ENCODE results near the gene GTF3A. TPM values are rescaled to one million over a fixed set of nuclear protein-coding genes. Genes with fewer than 3 reads are reported as not detected.
A peak's percentile ranks its signal among the peaks of the same experiment; 100 is the strongest.
"Not testable (repeated sequence)": the region's sequence is repeated elsewhere in the genome, so short reads cannot be mapped to it uniquely, and the experiment has no call there.

The GTF3A gene
- polyA plus RNA-seq (ENCODE audit: insufficient read length in 12 of 12): 1,000 to 10,000 TPM in 1 of 12 donors, 100 to 1,000 TPM in 11; 104 to 1,254 (median 171) TPM
- long read RNA-seq, donor 1, transcript GTF3A-201 (9 exons, 1,383 nt): major isoform, 16 of 268 reads
- long read RNA-seq, donor 1, partial matches to known transcripts: 167 of 268 reads
- long read RNA-seq, donor 1, other reads (novel, unspliced or antisense): 80 of 268 reads
- long read RNA-seq, donor 2, transcript GTF3A-207 (3 exons, 829 nt): minor isoform, 12 of 272 reads
- long read RNA-seq, donor 2, transcript GTF3A-201 (9 exons, 1,383 nt): major isoform, 61 of 272 reads
- long read RNA-seq, donor 2, partial matches to known transcripts: 166 of 272 reads
- long read RNA-seq, donor 2, other reads (novel, unspliced or antisense): 30 of 272 reads
- long read RNA-seq, donor 3, transcript GTF3A-201 (9 exons, 1,383 nt): major isoform, 22 of 28 reads
- long read RNA-seq, donor 3, transcript GTF3A-207 (3 exons, 829 nt): minor isoform, 6 of 28 reads
- long read RNA-seq, donor 3, partial matches to known transcripts: 0 of 28 reads
- long read RNA-seq, donor 3, other reads (novel, unspliced or antisense): 0 of 28 reads
- long read RNA-seq, donor 4, transcript GTF3A-201 (9 exons, 1,383 nt): major isoform, 16 of 22 reads
- long read RNA-seq, donor 4, partial matches to known transcripts: 5 of 22 reads
- long read RNA-seq, donor 4, other reads (novel, unspliced or antisense): 0 of 22 reads
- long read RNA-seq, donor 5, transcript GTF3A-201 (9 exons, 1,383 nt): major isoform, 57 of 93 reads
- long read RNA-seq, donor 5, transcript GTF3A-202 (8 exons, 1,191 nt): minor isoform, 5 of 93 reads
- long read RNA-seq, donor 5, partial matches to known transcripts: 17 of 93 reads
- long read RNA-seq, donor 5, other reads (novel, unspliced or antisense): 11 of 93 reads
- long read RNA-seq, donor 6, transcript GTF3A-201 (9 exons, 1,383 nt): major isoform, 27 of 37 reads
- long read RNA-seq, donor 6, partial matches to known transcripts: 7 of 37 reads
- long read RNA-seq, donor 6, other reads (novel, unspliced or antisense): 0 of 37 reads
- long read RNA-seq, donor 7, transcript GTF3A-201 (9 exons, 1,383 nt): major isoform, 19 of 28 reads
- long read RNA-seq, donor 7, partial matches to known transcripts: 5 of 28 reads
- long read RNA-seq, donor 7, other reads (novel, unspliced or antisense): 0 of 28 reads
- long read RNA-seq, donor 8, transcript GTF3A-201 (9 exons, 1,383 nt): major isoform, 48 of 67 reads
- long read RNA-seq, donor 8, transcript GTF3A-207 (3 exons, 829 nt): minor isoform, 7 of 67 reads
- long read RNA-seq, donor 8, partial matches to known transcripts: 9 of 67 reads
- long read RNA-seq, donor 8, other reads (novel, unspliced or antisense): 0 of 67 reads
- long read RNA-seq, donor 9, transcript GTF3A-201 (9 exons, 1,383 nt): major isoform, 20 of 25 reads
- long read RNA-seq, donor 9, partial matches to known transcripts: 0 of 25 reads
- long read RNA-seq, donor 9, other reads (novel, unspliced or antisense): 0 of 25 reads
- long read RNA-seq, donor 10, transcript GTF3A-201 (9 exons, 1,383 nt): major isoform, 59 of 91 reads
- long read RNA-seq, donor 10, partial matches to known transcripts: 22 of 91 reads
- long read RNA-seq, donor 10, other reads (novel, unspliced or antisense): 6 of 91 reads
- long read RNA-seq, donor 11, transcript GTF3A-201 (9 exons, 1,383 nt): major isoform, 46 of 59 reads
- long read RNA-seq, donor 11, partial matches to known transcripts: 11 of 59 reads
- long read RNA-seq, donor 11, other reads (novel, unspliced or antisense): 0 of 59 reads

GRCh38 chr13:27424246-27425157 lies at the start of gene GTF3A:
Gene GTF3A, plus strand, starts transcription at chr13:27424619.
- DNase-seq: peak; percentile 91

GRCh38 chr13:27374650-27375049 lies 49.8 kb upstream of the GTF3A start:
- peak; percentile 70 for DNase-seq

GRCh38 chr13:27375686-27376326 lies 48.6 kb upstream of the GTF3A start:
- DNase-seq: peak; percentile 78

- DNase-seq: no peak
Measured at GRCh38 chr13:27379126-27379525, 45.3 kb upstream of the GTF3A start.

- peak; percentile 43 for DNase-seq
Measured at GRCh38 chr13:27379694-27380641, 44.5 kb upstream of the GTF3A start.

- DNase-seq: no peak
Measured at GRCh38 chr13:27381601-27382000, 42.8 kb upstream of the GTF3A start.

GRCh38 chr13:27383104-27383921 lies 41.1 kb upstream of the GTF3A start:
- no peak for DNase-seq

GRCh38 chr13:27384285-27384684 lies 40.1 kb upstream of the GTF3A start:
- no peak for DNase-seq

- no peak for DNase-seq
Measured at GRCh38 chr13:27388241-27388640, 36.2 kb upstream of the GTF3A start.

GRCh38 chr13:27389891-27390290 lies 34.5 kb upstream of the GTF3A start:
- DNase-seq: no peak

- DNase-seq: no peak
Measured at GRCh38 chr13:27391471-27391870, 32.9 kb upstream of the GTF3A start.

GRCh38 chr13:27393101-27393500 lies 31.3 kb upstream of the GTF3A start:
- DNase-seq: no peak

GRCh38 chr13:27395007-27395510 lies 29.4 kb upstream of the GTF3A start:
- no peak for DNase-seq

GRCh38 chr13:27396252-27396846 lies 28.1 kb upstream of the GTF3A start:
- no peak for DNase-seq

- no peak for DNase-seq
Measured at GRCh38 chr13:27398360-27398759, 26.1 kb upstream of the GTF3A start.

GRCh38 chr13:27400405-27400804 lies 24.0 kb upstream of the GTF3A start:
- not testable (repeated sequence) for DNase-seq
